SIG-M5 treated with dmso at 0.1 percent for 504 hours (cell line): ENCODE measurements around the gene SPOCK2.

ENCODE experiments used
- DNase-seq: peaks from one replicate; lab custom pipeline; 2025; ENCODE audit not compliant: unreplicated experiment; lab: John Stamatoyannopoulos, UW

The SPOCK2 gene

DNA sequence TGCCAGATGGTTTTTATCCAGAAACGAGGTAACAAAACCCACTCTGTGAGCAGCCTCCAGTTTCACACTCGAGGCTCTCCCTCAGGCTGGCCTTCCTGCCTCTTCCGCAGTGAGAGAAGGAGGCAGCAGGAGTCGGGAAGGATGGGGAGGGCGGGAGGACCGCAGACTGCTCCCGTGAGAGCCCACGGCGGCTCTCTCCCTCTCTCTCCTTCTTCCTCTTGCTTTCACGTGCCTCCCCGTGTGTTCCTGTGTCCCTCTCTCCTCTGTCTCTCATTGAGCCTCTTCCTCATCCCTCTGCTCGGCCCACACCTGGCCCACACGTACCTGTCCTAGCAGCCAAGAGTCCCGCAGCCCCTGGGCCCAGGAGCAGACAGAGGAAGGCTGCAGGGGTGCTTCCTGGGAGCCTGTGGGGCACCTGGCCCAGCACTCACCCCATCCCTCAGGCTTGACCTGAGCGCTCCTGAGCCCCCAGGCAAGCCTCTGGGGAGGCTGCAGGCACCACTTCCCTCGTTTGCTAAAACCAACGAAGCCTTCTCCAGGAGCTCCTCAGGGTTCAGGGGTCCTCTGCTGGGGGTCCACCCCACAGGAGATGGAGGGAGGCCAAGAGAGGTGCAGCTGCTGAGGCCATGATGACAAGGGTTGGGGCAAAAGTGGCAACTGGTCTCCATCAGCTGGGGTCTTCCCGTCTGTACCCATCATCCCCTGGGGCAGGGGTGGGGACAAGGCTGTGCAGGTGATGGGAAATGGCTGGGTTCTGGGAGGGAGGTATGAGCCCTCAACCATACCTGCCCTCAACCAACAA is 13.6 kb downstream of the SPOCK2 start:
- no peak for DNase-seq

DNA sequence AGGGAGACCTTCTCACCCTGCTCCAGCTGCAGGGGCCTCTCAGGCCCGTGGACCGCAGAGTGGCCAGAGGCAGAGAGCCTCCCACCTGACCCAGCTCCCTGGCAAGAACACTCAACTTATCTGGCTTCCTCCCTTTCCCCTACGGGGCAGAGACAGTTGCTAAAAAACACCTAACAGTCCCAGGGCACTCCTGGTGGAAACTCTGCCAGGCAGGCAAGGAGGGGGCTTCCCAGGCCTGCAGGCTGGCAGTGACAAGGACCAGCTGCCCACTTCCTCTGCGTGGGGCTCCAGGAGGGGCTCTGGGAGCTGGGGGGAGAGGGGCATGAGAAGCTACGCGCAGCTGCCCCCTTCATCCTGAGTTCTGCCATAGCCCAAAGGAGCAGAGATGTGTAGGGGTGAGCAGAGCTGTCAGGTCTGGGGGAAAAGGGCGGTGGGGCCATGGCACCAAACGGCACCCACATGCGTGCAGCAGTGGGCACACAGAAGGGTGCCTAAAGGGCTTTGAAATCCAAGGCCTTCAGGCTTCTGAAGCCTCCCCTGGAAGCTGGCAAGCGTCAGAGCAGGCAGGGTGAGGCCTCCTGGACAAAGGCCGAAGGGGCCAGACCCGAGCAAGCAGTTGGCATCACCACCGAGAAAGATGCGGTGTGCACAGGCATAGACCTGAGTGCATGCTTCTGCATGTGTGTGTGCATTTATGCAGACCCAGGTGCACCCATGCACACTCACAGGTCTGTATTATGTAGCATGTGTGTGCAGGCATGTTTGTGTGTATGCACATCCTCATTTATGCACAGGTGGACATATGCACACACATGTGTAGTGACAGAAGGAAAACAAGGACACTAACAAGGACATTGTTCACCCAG is 14.4 kb downstream of the SPOCK2 start:
- no peak for DNase-seq

DNA sequence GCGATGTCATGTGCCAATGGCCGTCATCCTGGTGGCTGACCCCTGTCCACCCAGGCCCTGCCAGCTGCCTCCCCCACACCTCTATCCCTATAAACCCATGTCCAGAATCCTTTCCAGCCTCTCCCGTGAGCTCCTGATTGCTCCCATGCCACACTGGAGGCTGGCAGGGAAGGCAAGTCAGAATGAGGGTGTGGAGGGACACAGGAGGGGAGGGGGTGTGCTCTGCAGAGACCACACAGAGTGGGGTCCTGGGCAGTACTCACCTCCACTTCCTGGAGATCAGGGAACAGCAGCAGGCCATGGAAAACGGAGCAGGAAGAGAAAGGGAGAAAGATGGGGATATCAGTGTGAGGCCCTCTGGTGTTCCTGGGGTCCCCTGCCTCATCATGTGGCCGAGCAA is 15.7 kb downstream of the SPOCK2 start:
- DNase-seq, result no peak

DNA sequence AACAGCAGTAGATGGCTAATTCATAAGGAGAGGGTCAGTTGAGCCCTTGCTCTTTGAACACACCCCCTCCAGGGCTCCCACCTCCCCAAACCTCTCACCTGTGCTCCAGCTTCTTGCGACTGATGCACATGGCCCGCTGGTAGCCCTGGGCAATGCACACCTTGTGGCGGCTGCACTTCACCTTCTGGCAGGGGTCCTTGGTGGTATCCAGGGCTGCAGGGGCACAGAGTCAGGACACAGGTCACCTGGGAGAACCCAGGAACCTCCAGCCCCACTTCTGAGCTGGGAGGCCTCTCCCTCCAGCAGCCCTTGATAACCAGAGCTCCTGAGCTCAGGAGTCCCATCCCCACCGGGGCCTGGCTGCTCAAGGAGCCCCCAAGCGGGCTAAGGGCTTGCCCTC is 16.3 kb downstream of the SPOCK2 start:
- no peak for DNase-seq

DNA sequence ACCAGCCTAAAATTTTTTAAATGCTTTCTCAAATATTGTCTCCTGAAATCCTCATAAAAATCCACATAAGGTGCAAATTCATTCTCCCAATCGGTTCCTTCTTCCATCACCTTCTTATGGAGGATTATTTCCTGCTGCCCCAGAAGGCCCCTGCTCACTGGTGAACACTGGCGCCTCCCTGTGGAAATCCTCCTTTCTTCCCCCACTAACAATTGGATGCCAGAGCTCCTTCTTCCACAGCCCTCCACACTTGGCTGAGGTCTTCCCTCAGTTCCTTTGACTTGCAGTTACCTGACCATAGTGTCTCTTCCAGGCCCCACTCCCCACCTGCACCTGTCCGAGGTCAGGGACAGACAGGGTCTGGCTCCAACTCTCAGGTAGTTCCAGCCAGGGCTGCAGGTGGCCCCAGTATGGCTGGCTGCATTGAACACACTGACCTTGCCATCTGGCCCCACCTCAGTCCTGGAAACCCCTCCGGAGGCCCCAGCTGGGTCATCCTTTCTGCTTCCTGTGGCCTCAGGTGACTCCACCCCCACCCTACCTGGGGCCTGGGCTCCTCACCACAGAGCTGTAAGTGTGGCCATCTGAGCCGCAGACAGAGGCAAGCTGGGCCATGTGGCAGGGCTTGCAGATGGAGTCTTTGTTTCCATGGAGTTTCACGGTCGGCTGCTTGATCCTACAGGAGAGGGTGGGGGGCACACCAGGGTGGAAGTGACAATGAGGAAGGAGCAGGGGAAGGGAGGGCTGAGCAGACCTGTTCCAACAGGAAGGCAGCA is 18.4 kb downstream of the SPOCK2 start:
- DNase-seq, result no peak

DNA sequence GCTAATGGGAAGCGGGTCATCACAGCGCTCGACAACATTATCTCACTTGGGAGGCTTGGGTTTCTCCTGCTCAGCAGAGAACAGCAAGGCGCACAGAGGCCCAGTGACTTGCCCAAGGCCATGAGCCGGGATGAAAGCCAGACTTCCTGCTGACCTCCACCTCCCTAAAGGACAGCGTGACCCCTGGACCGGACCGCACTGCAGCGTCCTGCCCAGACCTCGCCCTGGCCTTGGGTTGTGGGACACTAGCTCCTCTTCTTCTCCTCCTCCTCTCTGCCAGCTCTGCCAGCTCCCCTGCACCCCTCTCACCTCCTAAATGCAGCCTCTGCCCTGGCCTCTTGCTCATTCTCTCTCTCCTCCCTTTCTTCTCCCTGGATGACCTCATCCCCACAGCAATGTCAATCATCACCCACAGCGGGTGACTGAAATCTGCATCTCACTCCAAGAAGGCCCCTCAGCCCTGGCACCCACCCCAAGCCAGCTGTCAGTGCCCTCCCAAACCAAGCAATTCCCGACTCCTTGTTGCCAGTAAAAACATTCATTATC is 19.4 kb downstream of the SPOCK2 start:
- DNase-seq, result no peak

DNA sequence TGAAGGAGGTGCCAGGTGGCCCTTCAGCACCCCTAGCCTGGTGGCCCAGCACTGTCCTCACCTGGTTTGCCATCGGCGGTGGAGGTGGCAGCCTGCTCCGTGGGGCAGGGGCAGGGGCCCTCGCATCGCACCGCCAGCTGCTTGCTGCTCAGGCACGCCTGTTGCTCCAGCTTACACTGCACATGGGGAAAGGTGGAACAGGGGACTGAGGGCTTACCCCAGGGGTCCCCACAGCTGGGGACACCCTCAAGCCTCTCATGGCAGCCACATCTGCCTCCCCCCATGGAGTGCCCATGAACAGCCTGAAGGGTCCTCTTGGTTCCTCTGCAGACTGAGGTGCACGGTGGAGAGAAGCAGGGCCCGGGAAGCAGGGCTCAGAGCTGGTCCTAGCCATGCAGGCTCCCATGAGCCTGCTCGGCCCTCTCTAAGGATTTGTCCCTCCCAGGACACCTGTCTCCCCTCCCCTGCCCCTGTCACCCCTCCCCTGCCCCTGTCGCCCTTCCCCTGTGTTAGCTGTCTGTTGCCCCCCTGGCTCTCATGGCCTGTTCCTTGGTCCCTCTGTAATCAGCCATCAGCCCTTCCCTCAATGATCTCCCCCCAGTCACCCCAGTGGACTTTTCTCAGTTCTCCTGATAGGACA is 20.1 kb downstream of the SPOCK2 start:
- no peak for DNase-seq

DNA sequence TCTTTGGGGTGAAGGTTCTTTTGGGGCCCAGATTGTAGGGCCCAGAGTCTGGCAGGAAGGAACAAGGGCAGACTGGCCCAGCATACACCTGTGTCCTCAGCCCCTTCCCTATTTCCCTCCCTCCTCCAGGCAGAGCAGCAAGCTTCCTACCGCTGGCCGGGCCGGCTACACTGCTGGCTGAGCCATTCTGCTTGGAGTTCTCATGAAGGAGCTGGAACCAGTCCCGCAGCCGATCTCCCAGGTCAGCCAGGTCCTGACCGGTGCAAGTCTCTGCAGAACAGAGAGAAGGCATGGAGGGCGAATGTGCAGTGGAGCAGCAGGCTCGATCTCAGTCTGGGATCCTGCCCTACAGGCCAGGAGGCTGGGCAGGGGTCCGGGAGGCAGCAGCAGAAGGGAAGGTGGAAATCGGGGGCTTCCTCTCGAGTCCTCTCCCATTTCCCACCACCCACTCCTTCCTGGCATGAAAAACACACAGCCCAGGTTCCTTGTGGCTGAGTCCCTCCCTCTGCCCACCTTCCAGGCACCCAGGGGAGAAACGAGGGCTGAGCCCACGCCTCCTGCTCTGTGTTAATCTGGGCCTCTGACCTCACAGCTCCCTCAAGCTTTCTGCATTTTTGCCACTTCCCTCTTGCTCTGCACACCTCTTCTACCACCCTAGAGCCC is 20.8 kb downstream of the SPOCK2 start:
- no peak for DNase-seq

DNA sequence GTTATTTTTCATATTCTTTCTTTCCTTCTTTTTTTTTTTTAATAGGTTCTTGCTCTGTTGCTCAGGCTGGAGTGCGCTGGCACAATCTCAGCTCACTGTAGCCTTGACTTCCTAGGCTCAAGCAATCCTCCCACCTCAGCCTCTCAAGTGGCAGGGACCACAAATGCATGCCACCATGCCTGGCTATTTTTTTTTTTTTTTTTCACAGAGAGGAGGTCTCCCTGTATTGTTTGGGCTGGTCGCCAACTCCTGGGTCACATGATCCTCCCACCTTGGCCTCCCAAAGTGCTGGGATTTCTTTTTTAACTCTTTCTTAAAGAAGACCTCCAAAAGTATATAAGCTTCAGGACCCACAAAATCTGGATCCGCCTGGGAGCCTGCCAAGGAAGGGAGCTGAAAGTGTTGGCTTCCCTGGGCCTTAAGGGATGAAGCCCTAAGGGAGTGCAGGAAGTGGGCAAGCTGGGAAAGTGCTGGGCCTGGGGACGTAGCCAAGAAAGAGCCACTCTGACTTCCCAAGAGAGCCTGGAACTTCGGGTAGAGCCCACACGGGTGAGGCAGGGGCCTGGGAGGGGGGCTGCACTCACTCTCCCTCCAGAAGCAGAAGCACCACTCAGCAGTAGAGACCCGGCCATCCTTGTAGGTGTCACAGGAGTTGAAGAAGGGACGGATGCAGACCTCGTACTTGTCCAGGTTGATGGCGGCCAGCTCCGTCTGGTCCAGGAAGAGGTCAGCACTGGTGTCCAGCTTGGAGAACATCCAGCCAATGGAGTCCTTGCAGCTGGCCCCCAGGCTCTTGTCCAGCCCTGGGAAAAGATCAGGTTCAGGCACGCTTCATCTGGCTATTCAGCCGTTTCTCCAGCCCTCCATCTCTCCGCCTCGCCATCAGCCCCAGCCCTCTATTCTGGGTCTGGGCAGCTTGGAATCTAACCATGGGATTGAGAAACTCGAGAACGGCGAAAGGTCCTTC is 21.8 kb downstream of the SPOCK2 start:
- DNase-seq, result no peak

DNA sequence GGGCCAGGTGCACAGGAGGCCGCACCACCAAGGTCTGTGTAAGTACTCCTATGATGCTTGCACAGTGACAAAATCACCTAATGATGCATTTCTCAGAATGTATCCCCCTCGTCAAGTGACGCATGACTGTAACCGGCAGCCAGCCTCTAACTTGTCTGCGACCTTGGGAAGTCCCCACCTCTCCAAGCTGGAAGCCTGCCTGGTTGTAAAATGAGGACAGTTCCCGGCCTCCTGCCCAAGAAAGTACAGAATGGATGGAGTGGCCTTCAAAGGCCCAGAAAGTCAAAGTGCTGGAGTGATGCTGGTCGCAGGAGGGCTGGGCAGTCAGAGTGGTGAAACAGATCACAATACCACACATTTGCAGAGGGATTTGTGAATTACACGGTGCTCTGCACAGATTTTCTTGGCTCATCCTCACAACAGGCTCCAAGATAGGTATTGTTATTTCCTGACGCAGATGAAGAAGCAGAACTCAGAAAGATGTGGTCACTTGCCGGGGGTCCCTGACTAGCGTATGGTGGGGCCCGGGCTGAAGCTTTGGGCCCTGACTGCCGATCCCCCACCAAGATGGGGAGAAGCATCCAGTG is 22.8 kb downstream of the SPOCK2 start:
- DNase-seq, result no peak

DNA sequence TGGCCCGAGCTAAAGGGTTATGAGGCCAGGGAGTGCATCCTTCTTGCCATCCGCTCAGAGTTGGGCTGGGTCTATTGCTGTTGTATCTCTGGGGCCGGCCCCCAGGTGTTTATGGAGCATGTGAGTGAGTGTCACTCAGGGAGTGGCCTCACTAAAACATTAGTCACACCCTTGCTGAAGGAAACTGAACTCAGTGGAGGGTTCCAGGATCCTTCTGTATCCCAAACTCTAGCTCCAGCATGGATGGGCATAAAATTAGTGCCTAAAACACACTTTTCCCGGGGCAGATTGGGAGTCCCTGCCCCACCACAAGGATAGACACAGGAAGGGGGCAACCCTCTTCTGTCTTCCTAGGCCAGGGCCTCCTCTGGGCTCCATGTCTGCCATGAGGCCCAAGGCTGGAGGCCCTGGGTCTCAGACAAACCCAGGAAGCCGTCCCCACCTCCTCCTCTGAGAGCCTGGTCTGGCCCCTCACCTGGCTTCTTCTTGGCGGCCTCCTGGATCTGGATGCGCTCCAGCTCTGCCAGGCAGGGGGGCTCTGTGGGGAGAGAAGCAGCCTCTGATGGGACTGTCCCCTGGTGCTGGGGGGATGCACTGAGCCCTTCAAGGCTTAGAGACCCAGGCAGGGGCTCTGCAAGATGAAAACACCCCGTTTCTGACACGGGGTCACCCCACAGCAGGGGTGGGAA is 24.5 kb downstream of the SPOCK2 start:
- DNase-seq, result no peak

DNA sequence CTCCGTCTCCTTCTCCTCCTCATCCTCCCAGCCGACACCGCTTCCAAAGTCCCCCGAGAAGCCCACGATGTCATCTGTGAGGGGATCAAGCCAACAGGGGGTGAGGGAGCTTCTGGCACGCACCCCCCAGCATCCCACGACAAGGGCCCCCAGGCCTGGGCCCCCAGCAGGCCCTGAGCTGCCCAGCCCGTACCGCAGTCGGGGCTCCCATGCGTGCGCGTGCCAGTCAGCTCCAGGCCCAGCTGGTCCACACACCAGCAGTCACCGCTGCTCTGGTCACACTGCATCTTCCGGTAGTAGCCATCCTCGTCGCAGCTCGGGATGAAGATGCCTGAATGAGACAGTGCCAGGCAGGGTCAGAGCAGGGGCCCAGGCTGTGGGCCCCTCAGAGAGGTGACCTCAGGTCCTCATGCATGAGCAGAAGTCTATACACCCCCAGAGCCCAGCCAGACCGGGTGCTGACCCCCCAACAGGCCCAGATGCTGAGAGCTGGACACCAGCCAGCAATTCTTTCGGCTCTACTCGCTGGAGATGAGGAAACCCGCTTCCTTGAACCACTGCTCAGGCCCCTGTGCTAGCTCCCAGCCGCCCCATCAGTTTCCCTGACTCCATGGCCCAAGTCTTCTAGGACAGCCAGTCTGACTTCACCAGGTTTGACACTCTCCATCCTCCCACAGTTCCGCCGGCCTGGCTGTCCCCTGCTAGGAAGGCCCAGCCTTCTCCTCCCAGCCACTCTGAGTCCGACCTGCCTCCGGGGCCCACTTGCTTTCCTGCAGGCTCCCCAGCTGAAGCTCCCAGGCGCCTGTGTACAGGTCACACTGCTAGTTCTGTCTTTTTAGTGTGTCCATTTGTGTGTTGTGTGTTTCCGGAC is 25.3 kb downstream of the SPOCK2 start:
- DNase-seq, result no peak

DNA sequence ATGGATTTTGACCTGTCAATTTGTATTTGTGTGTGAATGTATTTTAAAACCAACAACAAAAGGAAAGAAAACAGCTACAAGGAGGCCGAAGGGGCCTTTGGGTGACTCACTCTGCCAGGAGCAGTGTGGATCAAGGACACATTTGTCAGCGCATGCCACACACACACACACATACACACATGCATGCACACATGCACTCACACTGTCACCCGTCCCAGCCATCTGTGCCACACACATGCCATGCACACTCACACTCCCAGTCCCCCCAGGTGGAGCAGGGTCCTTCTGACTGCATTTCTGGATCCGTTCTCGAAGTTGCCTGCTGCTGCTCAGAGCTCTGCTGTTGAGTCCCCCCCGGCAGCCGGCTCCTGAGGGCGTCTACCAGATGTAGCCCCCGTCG is 26.0 kb downstream of the SPOCK2 start:
- no peak for DNase-seq

DNA sequence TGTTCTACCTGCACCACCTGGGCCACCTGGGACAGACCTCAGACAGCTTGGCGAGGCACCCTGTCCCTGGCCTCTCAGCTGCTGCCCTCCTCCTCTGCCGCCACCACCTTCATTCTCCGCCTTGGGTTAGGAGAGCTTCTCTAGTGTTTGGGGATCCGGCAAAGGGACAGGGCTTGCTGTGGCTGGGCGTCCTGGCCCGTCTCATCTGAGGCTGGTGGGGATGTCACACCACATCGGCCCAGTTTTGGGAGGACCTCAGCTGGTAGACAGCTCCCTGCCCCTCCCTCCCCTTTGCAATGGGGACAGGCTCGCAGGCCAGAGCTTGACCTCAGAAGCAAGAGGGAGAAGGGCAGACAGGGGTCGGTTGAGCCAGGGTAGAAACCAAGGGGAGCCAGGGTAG is 26.4 kb downstream of the SPOCK2 start:
- no peak for DNase-seq

DNA sequence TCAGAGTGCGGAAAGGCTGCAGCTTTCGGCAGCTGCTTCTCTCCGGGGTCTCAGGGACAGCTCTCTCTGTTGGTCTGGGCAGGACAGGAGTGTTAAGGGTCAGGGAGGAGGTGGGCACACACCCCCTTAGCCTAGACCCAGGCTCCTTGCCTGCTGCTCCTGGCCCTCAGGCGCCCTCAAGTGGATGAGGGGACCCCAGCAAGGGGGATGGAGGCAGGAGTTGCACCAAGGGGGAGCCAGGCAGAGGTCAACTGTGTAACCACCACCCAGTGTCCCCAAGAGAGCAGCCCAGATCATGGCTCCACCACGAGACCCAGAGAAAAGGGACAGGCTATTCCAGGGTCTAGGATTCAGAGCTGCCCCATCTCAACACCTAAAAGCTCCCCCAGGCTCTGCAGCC is 26.9 kb downstream of the SPOCK2 start:
- DNase-seq, result no peak

DNA sequence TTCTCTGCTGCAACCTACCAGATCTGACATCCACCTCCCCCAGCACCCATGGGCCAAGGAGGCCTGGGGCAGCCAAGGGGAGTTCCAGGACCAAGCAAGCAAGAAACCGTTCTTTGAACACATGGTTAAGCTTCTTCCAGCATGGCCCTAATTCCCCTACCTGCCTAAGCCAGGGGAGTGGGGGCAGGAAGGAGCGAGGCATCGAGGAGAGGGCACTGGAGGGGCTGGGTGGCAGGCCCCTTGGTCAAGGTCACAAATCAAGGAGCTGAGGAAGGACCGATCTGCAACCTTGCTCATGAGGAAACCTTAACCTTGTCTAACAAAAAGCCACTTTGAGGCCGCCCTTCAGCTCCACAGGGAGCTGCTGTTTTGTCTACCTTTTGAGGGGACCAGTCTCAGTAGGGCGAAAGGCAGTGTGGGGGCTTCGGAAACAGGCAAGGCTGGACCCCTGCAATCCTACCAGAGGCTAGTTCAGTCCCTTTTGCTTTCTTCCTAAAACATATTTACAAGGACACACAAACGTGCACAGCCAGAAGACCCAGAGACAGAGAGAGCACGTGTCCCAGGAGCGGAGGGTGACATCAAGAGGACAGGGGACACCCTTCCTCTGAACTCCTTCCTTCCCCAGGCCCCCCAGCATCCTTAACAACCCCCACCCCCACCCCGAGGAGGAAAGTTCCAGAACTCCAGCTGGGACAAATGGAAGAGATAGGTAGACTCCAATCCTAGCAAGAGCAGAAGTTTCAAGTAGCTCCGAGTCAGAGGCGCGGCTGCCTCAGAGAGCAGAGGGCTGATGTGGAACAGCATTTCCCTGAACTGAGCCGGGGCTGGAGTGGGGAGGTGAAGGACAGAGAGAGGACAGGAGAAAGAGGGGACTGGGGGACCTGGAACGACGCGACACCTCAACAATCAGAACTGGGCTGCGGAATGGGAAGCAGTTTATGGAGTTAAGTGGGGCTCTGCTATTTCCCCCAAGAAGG is 28.2 kb downstream of the SPOCK2 start:
- DNase-seq, result no peak
